ENCODE results near the gene EXOSC5.

EXOSC5 gene

DNA sequence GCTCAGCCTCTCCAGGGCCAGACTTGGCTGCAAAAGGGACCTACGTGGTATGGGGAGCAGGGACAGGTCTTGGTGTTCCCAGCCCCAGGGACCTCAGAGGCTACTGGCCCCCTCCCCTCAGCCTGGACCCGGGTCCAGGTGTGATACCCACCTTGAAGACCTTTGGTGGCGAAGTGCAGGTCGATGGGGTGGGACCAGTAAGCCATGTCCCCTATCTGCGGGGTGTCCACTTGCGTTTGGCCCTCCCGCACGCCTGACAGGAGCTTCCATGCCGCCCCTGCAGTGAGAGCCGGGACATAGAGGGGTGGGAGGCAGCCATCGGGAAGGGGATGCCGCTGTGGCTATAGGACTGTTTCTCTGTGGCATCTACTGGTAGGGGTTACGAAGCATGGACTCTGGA, 39.4 kb downstream of the EXOSC5 start:
- peaks cover 17% of the 10 kb centered on the region for H3K27me3 ChIP-seq (ENCODE audit: control insufficient read depth, insufficient read depth, low read length, poor library complexity, severe bottlenecking)
- H3K9me3 ChIP-seq (ENCODE audit: control insufficient read depth, low read length) = no peaks in the 10 kb centered on the region
- WGBS, 2 experiments = 94% methylated on average over 13 of the region's 13 CpGs
- peaks cover 4% of the 10 kb centered on the region for H3K4me1 ChIP-seq (ENCODE audit: control insufficient read depth, insufficient read depth, low read length)
- no peak overlapping the region for H3K27ac ChIP-seq (ENCODE audit: insufficient read depth, low read depth, low read length, poor library complexity, severe bottlenecking)
- H3K4me3 ChIP-seq (ENCODE audit: insufficient read depth, low read depth, low read length) = no peak overlapping the region
- no peaks in the 10 kb centered on the region for H3K36me3 ChIP-seq (ENCODE audit: control insufficient read depth, insufficient read depth, low read length)

DNA sequence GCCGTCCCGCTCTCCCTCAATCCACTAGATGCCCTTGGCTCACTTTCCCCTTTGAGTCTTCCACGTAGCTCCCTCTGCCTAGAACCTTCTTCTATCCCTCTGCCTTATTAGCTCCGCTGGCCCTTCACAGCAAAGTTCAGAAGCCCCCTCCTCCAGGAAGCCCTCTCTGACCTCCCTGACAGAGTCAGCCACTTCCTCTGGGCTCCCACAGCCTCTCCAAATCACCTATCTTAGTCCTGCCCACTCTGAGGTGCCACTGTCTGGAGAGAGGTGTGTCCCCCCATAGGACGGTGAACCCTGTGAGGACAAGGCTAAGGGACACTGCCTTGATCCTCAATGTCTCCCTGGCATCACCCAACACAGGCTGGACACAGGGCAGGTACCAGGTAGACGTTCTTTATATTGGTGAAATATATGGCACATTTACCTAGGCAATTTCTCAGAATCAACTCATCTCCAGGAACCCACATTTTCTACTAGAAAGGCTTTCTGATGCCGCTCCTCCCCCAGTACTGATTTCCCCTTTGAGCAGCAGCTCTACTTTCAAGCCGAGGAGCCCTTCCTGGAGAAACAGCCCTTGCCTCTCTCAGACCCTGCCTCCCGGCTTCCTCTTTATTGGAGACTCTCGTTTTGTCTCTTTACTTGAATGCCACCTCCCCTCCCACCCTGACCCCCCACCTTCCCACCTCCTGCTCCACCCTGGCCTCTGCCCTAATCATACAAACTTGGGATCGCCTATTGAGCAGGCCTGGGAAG, 40.0 kb downstream of the EXOSC5 start:
- Histone ChIP-seq H3K9me3 (ENCODE audit: control insufficient read depth, low read length) (no peaks in the 10 kb centered on the region), H3K36me3 (ENCODE audit: control insufficient read depth, insufficient read depth, low read length) (no peaks in the 10 kb centered on the region), H3K4me3 (ENCODE audit: insufficient read depth, low read depth, low read length) (no peak overlapping the region), H3K4me1 (ENCODE audit: control insufficient read depth, insufficient read depth, low read length) (peaks cover 9% of the 10 kb centered on the region), H3K27ac (ENCODE audit: insufficient read depth, low read depth, low read length, poor library complexity, severe bottlenecking) (no peak overlapping the region), H3K27me3 (ENCODE audit: control insufficient read depth, insufficient read depth, low read length, poor library complexity, severe bottlenecking) (peaks cover 23% of the 10 kb centered on the region)
- WGBS, 2 experiments = 85 to 86% methylated on average over 11 of the region's 11 CpGs

DNA sequence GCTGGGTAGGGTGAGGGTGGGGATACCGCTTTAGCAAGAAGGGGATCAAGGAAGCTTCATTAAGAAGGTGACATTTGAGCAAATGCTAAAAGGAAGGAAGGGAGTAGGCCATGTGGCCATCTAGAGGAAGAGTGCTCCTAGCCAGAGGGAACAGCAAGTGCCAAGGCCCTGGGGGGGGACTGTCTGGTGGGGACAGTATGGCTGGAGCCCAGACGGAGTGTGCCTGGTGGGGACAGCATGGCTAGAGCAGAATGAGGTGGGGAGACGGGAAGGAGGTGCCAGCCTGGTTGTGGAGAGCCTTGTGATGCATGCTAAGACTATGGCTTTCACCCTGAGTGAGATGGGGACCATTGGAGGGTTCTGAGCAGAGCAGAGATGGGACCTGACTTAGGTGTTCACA, 41.4 kb downstream of the EXOSC5 start:
- Histone ChIP-seq H3K4me1 (ENCODE audit: control insufficient read depth, insufficient read depth, low read length) (peaks cover 18% of the 10 kb centered on the region), H3K4me3 (ENCODE audit: insufficient read depth, low read depth, low read length) (no peak overlapping the region), H3K36me3 (ENCODE audit: control insufficient read depth, insufficient read depth, low read length) (no peaks in the 10 kb centered on the region), H3K9me3 (ENCODE audit: control insufficient read depth, low read length) (no peaks in the 10 kb centered on the region), H3K27ac (ENCODE audit: insufficient read depth, low read depth, low read length, poor library complexity, severe bottlenecking) (no peak overlapping the region), H3K27me3 (ENCODE audit: control insufficient read depth, insufficient read depth, low read length, poor library complexity, severe bottlenecking) (peaks cover 36% of the 10 kb centered on the region)
- WGBS, 2 experiments = 82 to 89% methylated on average over 3 of the region's 3 CpGs

GRCh38 chr19:41355035-41355434, 42.1 kb downstream of the EXOSC5 start:
- H3K36me3 ChIP-seq (ENCODE audit: control insufficient read depth, insufficient read depth, low read length) = no peaks in the 10 kb centered on the region

DNA sequence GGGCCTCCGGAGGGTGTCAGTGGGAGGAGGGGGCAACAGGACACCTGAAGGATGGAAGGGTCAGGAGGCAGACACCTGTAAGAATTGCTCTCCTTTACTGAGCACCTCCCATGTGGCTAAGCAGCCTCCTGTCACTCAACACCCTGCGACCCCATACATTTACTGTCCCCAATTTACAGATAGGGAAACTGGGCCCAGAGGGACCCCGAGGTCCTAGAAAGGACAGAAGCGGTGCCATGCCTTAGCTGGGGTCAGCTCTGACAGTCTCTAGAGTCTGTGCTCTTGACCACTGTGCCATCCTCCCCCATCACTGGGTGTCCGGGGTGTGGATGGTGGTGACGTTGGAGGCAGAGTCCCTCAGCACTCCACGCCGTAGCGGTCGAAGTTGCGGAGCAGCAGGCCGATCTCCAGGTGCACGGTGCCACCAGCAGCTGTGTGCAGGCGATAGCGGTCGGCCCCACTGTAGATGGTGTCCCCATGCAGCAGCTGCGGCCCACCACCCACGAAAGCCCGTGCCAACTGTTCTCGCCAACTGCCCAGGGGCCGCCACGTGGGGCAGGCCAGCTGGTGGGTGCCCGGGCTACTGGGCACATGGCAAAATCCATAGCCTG, 42.7 kb downstream of the EXOSC5 start:
- H3K4me3 ChIP-seq (ENCODE audit: insufficient read depth, low read depth, low read length) = peak overlapping the region; percentile 55
- WGBS, 2 experiments = 90 to 92% methylated on average over 23 of the region's 23 CpGs
- peaks cover 19% of the 10 kb centered on the region for H3K4me1 ChIP-seq (ENCODE audit: control insufficient read depth, insufficient read depth, low read length)

More at GRCh38 chr19:41355035-41355434, 42.1 kb downstream of the EXOSC5 start:
- peaks cover 19% of the 10 kb centered on the region for H3K4me1 ChIP-seq (ENCODE audit: control insufficient read depth, insufficient read depth, low read length)
- H3K27ac ChIP-seq (ENCODE audit: insufficient read depth, low read depth, low read length, poor library complexity, severe bottlenecking) = no peak overlapping the region
- 95% methylated on average over 1 of the region's 1 CpG for WGBS, 2 experiments
- peaks cover 44% of the 10 kb centered on the region for H3K27me3 ChIP-seq (ENCODE audit: control insufficient read depth, insufficient read depth, low read length, poor library complexity, severe bottlenecking)
- H3K4me3 ChIP-seq (ENCODE audit: insufficient read depth, low read depth, low read length) = no peak overlapping the region
- no peaks in the 10 kb centered on the region for H3K9me3 ChIP-seq (ENCODE audit: control insufficient read depth, low read length)

DNA sequence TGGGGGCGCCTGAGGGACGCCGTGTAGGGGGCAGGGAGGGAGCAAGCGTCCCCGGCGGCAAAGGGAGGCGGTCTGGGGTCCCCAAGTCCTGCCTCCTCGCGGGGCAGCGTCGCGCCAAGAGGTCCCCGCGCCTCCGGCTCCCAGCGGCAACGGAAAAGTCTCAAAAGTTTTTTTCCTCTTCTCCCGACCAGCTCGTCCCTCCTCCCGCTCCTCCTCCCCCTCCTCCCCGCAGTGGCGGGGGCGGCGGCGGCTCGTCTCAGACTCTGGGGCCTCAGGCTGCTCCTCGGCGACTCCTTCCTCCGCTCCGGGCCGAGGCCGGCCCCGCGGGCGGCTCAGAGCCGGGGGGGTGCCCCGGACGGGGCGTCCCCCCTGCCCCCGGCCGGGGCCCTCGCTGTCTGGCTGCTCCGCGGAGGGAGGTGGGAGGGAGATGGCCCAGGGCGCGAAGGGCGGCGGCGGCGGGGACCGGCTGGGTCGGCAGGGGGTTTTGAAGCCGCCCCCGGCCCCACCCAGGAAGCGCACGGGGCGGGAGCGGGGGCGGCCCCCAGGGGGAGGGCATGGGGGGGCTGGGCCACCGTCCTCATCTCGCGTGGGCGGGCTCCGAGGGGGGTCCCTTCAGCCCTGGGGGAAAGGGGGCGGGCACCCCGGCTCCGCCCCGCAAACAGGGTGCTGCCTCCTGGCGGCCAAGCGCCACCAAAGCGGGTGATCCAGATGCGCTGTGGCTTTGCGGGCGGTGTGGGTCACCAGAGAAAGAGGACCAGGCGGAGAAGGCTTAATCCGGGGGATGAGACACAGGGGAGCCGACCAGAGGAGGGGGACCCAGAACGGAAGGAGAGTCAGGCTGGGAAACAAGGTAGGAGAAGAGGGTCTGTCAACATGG, 43.5 kb downstream of the EXOSC5 start, which contains the start of gene TGFB1:
TGFB1 (minus strand) TSS at position 457 of the 877 bp plus-strand sequence. CDS start 878 bp downstream, outside the sequence.
- no peak within 1 kb of the TSS for H3K27ac ChIP-seq (ENCODE audit: insufficient read depth, low read depth, low read length, poor library complexity, severe bottlenecking)
- peaks cover 19% of the 10 kb centered on the region for H3K4me1 ChIP-seq (ENCODE audit: control insufficient read depth, insufficient read depth, low read length)
- no peaks in the 10 kb centered on the region for H3K36me3 ChIP-seq (ENCODE audit: control insufficient read depth, insufficient read depth, low read length)
- no peaks in the 10 kb centered on the region for H3K9me3 ChIP-seq (ENCODE audit: control insufficient read depth, low read length)
- 1% methylated on average over 78 of the region's 78 CpGs for WGBS, 2 experiments
- peaks cover 53% of the 10 kb centered on the region for H3K27me3 ChIP-seq (ENCODE audit: control insufficient read depth, insufficient read depth, low read length, poor library complexity, severe bottlenecking)
- peak within 1 kb of the TSS; percentile 55 for H3K4me3 ChIP-seq (ENCODE audit: insufficient read depth, low read depth, low read length)

More for the DNA sequence above, 42.7 kb downstream of the EXOSC5 start:
- Histone ChIP-seq H3K27ac (ENCODE audit: insufficient read depth, low read depth, low read length, poor library complexity, severe bottlenecking) (no peak overlapping the region), H3K36me3 (ENCODE audit: control insufficient read depth, insufficient read depth, low read length) (no peaks in the 10 kb centered on the region), H3K9me3 (ENCODE audit: control insufficient read depth, low read length) (no peaks in the 10 kb centered on the region), H3K27me3 (ENCODE audit: control insufficient read depth, insufficient read depth, low read length, poor library complexity, severe bottlenecking) (peaks cover 50% of the 10 kb centered on the region)

DNA sequence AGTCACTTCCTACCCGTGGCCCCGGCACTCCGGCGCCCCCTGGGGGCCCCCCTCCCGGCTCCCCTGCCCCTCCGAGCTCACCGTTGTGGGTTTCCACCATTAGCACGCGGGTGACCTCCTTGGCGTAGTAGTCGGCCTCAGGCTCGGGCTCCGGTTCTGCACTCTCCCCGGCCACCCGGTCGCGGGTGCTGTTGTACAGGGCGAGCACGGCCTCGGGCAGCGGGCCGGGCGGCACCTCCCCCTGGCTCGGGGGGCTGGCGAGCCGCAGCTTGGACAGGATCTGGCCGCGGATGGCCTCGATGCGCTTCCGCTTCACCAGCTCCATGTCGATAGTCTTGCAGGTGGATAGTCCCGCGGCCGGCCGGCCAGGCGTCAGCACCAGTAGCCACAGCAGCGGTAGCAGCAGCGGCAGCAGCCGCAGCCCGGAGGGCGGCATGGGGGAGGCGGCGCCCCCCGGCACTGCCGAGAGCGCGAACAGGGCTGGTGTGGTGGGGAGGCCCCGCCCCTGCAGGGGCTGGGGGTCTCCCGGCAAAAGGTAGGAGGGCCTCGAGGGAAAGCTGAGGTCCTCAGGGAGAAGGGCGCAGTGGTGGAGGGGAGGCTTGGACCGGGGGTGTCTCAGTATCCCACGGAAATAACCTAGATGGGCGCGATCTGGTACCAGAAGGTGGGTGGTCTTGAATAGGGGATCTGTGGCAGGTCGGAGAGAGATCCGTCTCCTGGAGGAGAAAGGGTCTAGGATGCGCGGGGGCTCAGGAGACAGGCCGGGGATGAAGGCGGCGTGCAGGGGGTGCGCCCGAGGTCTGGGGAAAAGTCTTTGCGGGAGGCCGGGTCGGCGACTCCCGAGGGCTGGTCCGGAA, 44.3 kb downstream of the EXOSC5 start:
- Histone ChIP-seq H3K36me3 (ENCODE audit: control insufficient read depth, insufficient read depth, low read length) (no peaks in the 10 kb centered on the region), H3K9me3 (ENCODE audit: control insufficient read depth, low read length) (no peaks in the 10 kb centered on the region), H3K27me3 (ENCODE audit: control insufficient read depth, insufficient read depth, low read length, poor library complexity, severe bottlenecking) (peaks cover 53% of the 10 kb centered on the region), H3K4me1 (ENCODE audit: control insufficient read depth, insufficient read depth, low read length) (peaks cover 19% of the 10 kb centered on the region), H3K27ac (ENCODE audit: insufficient read depth, low read depth, low read length, poor library complexity, severe bottlenecking) (no peak overlapping the region), H3K4me3 (ENCODE audit: insufficient read depth, low read depth, low read length) (peak overlapping the region; percentile 55)
- WGBS, 2 experiments = 1% methylated on average over 71 of the region's 71 CpGs

DNA sequence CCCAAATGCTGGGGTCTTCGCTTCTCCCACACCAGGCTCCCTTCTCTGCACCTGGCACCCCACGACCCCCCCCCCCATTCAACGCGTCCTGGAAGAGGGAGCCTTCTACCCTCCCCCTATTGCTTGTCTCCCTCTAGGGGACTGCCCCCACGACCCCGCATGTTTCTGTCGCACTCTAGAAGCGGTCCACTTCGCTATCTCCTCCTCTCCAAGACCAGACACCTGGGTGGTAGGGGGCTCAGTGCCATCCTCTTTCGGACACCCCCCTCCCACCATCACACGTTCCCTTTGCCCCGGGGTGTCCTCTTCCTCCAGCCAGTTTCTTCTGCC, 44.9 kb downstream of the EXOSC5 start:
- Histone ChIP-seq H3K4me1 (ENCODE audit: control insufficient read depth, insufficient read depth, low read length) (peaks cover 19% of the 10 kb centered on the region), H3K36me3 (ENCODE audit: control insufficient read depth, insufficient read depth, low read length) (no peaks in the 10 kb centered on the region), H3K4me3 (ENCODE audit: insufficient read depth, low read depth, low read length) (peak overlapping the region; percentile 55), H3K27ac (ENCODE audit: insufficient read depth, low read depth, low read length, poor library complexity, severe bottlenecking) (no peak overlapping the region), H3K9me3 (ENCODE audit: control insufficient read depth, low read length) (no peaks in the 10 kb centered on the region), H3K27me3 (ENCODE audit: control insufficient read depth, insufficient read depth, low read length, poor library complexity, severe bottlenecking) (peaks cover 53% of the 10 kb centered on the region)
- 0 to 1% methylated on average over 12 of the region's 12 CpGs for WGBS, 2 experiments

- H3K4me3 ChIP-seq (ENCODE audit: insufficient read depth, low read depth, low read length) = peak overlapping the region; percentile 55
- peaks cover 19% of the 10 kb centered on the region for H3K4me1 ChIP-seq (ENCODE audit: control insufficient read depth, insufficient read depth, low read length)
- no peaks in the 10 kb centered on the region for H3K36me3 ChIP-seq (ENCODE audit: control insufficient read depth, insufficient read depth, low read length)
- no peaks in the 10 kb centered on the region for H3K9me3 ChIP-seq (ENCODE audit: control insufficient read depth, low read length)
- 1% methylated on average over 58 of the region's 58 CpGs for WGBS, 2 experiments
- H3K27me3 ChIP-seq (ENCODE audit: control insufficient read depth, insufficient read depth, low read length, poor library complexity, severe bottlenecking) = peaks cover 53% of the 10 kb centered on the region
- H3K27ac ChIP-seq (ENCODE audit: insufficient read depth, low read depth, low read length, poor library complexity, severe bottlenecking) = no peak overlapping the region
Observed at GRCh38 chr19:41351339-41352245, 45.6 kb downstream of the EXOSC5 start.
